Adrenal gland (tissue), 5 donors: ENCODE data around the gene MOGAT1.

ENCODE experiments used
- POLR2A ChIP-seq, 2 donors: fragments of 450-650 bp; IDR thresholded peaks; one replicate each; pipeline ENCODE4 v1.6.1; 2017; ENCODE audit warnings: antibody characterized with exemption in 2 of 2, mild to moderate bottlenecking in 2 of 2, moderate library complexity in 1 of 2
- TF ChIP-seq, protein P1 (sequence below), 6 experiments: fragments of 450-650 bp in 4 of 6; fragments of 200-600 bp in 2 of 6; sonication (generic) in 1 of 6; IDR thresholded peaks; 1 replicate in 5 of 6; 2 replicates in 1 of 6; pipeline versions ENCODE4 v1.5.1 to v1.8.0; 2016 to 2021; ENCODE audit warnings: antibody characterized with exemption in 6 of 6, mild to moderate bottlenecking in 2 of 6, moderate library complexity in 1 of 6
- donor health status: DM: no; HTN: no; CAD: no.

- TF ChIP-seq, protein P1, sequence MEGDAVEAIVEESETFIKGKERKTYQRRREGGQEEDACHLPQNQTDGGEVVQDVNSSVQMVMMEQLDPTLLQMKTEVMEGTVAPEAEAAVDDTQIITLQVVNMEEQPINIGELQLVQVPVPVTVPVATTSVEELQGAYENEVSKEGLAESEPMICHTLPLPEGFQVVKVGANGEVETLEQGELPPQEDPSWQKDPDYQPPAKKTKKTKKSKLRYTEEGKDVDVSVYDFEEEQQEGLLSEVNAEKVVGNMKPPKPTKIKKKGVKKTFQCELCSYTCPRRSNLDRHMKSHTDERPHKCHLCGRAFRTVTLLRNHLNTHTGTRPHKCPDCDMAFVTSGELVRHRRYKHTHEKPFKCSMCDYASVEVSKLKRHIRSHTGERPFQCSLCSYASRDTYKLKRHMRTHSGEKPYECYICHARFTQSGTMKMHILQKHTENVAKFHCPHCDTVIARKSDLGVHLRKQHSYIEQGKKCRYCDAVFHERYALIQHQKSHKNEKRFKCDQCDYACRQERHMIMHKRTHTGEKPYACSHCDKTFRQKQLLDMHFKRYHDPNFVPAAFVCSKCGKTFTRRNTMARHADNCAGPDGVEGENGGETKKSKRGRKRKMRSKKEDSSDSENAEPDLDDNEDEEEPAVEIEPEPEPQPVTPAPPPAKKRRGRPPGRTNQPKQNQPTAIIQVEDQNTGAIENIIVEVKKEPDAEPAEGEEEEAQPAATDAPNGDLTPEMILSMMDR (IDR thresholded peaks at IDR 0.05): no peak
- TF ChIP-seq POLR2A (IDR thresholded peaks at IDR 0.05): no peak
Measured at GRCh38 chr2:222652491-222653255, 18.8 kb upstream of the MOGAT1 start.
